Subcutaneous abdominal adipose tissue (tissue), 5 donors: ENCODE measurements around the gene RNASEL.

Source experiments
- H3K27ac ChIP-seq: one replicate; pipeline ENCODE4 v1.7.0; 2013; ENCODE audit warnings: low read depth, mild to moderate bottlenecking, inconsistent platforms, low read length, moderate library complexity
- H3K27me3 ChIP-seq, 5 donors: one replicate each; pipeline ENCODE4 v1.7.0; 2013; ENCODE audit warnings: low read length in 5 of 5, inconsistent platforms in 1 of 5; ENCODE audit not compliant: control insufficient read depth in 5 of 5, insufficient read depth in 4 of 5
- H3K36me3 ChIP-seq, 5 donors: one replicate each; pipeline ENCODE4 v1.7.0; 2013; ENCODE audit warnings: low read length in 5 of 5; ENCODE audit not compliant: control insufficient read depth in 5 of 5, insufficient read depth in 5 of 5
- H3K4me1 ChIP-seq, 5 donors: one replicate each; pipeline ENCODE4 v1.7.0; 2013; ENCODE audit warnings: low read length in 5 of 5, mild to moderate bottlenecking in 3 of 5, moderate library complexity in 1 of 5; ENCODE audit not compliant: control insufficient read depth in 5 of 5, insufficient read depth in 5 of 5
- H3K4me3 ChIP-seq, 5 donors: one replicate each; pipeline ENCODE4 v1.7.0; 2013; ENCODE audit warnings: low read length in 5 of 5, low read depth in 1 of 5
- H3K9ac ChIP-seq, 5 donors: one replicate each; pipeline ENCODE4 v1.7.0; 2013; ENCODE audit warnings: low read length in 5 of 5, mild to moderate bottlenecking in 4 of 5, moderate library complexity in 3 of 5
- H3K9me3 ChIP-seq, 5 donors: one replicate each; pipeline ENCODE4 v1.7.0; 2013; ENCODE audit warnings: low read length in 5 of 5; ENCODE audit not compliant: control insufficient read depth in 5 of 5
- donor health status: healthy.
- donor health status: healthy.
- donor health status: healthy.
- donor health status: healthy.
- donor health status: healthy.

RNASEL gene

DNA sequence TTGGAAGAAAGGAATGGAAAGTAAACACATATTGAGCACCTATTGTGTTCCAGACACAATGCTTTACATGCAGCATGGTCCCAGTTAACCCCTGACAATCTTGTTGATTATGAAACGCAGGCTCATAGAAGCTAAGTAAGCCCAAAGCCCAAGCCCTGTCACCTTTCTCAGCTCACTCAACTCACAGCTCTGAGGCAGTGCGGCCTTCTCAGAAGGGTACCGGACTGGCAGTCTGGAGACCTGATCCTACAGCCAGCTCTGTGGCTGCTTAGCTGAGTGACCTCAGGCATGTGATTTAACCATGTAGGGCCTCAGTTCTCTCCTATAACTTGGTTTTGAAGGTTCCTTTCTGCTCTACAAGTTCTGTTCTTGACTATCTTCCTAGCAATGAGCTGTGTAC lies 464 bp upstream of the RNASEL start:
- peaks cover 0 to 3% (median 0%) of the 10 kb centered on the region in 5 donors for H3K36me3 ChIP-seq
- H3K9ac ChIP-seq, result no peak overlapping the region
- H3K4me1 ChIP-seq, result peaks cover 3 to 22% (median 13%) of the 10 kb centered on the region in 5 donors
- H3K27me3 ChIP-seq, result no peaks in the 10 kb centered on the region
- peak overlapping the region in 4 of 5 donors; percentile 87 to 98 (median 94) for H3K4me3 ChIP-seq
- H3K27ac ChIP-seq, result peak overlapping the region; percentile 69
- H3K9me3 ChIP-seq, result no peaks in the 10 kb centered on the region

DNA sequence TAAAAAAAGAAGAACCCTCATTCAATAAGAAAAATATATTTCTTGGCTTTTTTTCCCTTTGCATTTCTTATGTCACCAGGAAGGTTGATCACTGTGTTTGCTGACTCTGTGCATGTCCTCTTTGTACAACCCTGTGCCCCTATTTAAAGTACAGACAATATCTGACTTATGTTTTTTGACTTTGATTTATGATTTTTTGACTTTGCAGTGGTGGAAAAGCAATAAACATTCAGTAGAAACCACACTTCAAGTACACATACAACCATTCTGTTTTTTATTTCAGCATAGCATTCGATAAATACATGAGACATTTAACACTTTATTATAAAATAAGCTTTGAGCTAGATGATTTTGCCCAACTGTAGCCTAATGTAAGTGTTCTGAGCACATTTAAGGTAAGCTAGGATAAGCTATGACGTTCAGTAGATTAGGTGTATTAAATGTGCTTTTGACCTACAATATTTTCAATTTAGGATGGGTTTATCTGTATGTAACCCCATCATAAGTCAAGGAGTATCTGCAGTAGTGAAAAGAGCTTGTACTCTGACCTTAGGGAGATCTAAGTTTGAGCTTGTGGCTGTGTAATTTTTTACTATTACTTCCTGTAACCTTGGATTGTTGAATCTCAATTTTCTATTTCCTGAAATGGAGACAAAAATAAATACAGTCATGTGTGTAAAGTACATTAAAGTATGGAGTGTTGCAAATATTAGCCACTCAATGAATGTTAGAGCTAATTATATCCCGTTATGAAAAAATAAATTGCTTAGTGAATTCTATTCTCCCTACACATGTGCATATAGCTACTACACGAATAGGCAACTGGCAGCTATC lies 1.2 kb downstream of the RNASEL start:
- Histone ChIP-seq H3K27me3 (no peaks in the 10 kb centered on the region), H3K9me3 (no peaks in the 10 kb centered on the region), H3K27ac (peak overlapping the region; percentile 69), H3K4me1 (peaks cover 3 to 29% (median 18%) of the 10 kb centered on the region in 5 donors), H3K4me3 (peak overlapping the region; percentile 87 to 98 (median 94)), H3K36me3 (peaks cover 0 to 10% (median 4%) of the 10 kb centered on the region in 5 donors), H3K9ac (peak overlapping the region; percentile 74 to 93 (median 85))

DNA sequence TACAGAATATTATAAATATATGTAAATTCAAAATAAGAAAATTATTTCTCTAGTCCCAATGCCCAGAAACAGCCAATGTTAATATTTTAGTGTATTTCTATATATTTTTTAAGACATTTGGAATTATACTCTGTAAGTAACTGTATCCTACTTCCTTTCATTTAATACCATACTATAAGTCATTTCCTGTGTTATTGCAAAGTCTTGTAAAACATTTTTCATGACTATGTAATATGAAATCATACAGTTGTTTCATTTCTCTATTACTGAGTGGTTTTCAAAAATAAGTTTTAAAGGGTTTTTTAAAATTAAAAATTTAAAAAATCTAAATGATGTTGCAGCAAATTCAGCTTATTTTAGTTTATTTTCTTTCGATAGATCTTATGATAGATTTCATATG lies 2.0 kb downstream of the RNASEL start:
- Histone ChIP-seq H3K4me3 (no peak overlapping the region), H3K27me3 (no peaks in the 10 kb centered on the region), H3K4me1 (peaks cover 3 to 32% (median 18%) of the 10 kb centered on the region in 5 donors), H3K9me3 (no peaks in the 10 kb centered on the region), H3K9ac (no peak overlapping the region), H3K36me3 (peaks cover 2 to 18% (median 9%) of the 10 kb centered on the region in 5 donors), H3K27ac (no peak overlapping the region)

DNA sequence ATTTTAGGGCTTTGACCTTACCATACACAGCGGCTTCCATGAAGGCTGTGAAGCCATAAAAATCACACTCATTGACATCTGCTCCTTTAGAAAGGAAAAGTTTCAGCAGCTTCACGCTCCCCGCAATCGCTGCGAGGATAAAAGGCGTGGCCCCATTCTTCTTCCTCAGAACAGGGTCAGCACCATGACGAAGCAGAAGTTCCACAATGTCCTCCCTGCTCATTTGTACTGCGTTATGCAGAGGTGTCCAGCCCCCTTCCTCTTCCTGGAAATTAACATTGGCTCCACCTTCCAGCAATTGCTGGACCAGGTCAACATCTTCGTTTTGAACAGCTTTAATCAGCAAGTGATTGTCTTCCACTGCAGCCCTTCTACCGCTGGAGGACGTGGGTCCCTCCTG lies 2.7 kb downstream of the RNASEL start:
- Histone ChIP-seq H3K4me1 (peaks cover 3 to 32% (median 18%) of the 10 kb centered on the region in 5 donors), H3K4me3 (no peak overlapping the region), H3K9ac (no peak overlapping the region)

DNA sequence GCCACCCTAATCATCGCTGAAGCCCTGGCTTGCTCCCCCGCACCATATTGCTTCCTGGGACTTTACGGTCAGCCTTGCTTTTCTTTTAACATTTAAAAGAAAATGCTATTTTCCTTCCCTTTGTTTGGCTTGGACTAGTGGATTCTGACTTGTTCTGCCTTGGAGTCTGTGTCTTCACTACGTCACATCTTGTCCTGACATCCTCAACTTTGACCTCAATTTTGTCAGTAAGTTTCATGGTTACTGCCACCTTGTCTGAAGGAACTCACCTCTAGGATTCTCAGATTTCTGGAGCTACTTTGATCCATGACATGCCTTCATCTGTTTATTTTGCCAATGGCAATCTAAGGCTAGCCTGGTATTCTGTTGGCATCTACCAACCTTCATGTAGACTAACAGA lies 4.3 kb downstream of the RNASEL start:
- Histone ChIP-seq H3K27me3 (no peaks in the 10 kb centered on the region), H3K36me3 (peaks cover 4 to 41% (median 27%) of the 10 kb centered on the region in 5 donors), H3K9me3 (no peaks in the 10 kb centered on the region), H3K4me3 (no peak overlapping the region), H3K9ac (no peak overlapping the region), H3K4me1 (peaks cover 3 to 32% (median 18%) of the 10 kb centered on the region in 5 donors), H3K27ac (no peak overlapping the region)

More for the DNA sequence above, 2.7 kb downstream of the RNASEL start:
- Histone ChIP-seq H3K27me3 (no peaks in the 10 kb centered on the region), H3K36me3 (peaks cover 4 to 24% (median 13%) of the 10 kb centered on the region in 5 donors), H3K9me3 (no peaks in the 10 kb centered on the region), H3K27ac (no peak overlapping the region)

DNA sequence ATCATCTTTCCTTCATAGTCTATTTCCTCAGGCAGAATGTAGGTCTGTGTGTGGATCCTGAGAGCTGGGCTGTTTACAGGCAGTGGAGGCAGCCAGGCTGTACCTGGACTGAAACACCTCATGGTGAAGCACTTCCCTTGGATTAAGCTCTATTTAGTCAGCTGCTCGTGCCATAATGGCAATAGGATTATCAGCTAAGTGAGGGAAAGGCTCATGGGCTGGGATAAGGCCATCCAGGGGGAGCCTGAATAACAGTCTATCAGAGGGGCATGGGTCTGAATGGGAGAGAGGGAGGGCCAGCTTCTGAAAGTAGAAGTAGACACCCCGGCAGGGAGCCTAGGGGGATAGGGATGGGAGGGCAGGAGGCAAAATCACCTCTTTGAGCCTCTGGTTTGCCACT lies 8.3 kb downstream of the RNASEL start:
- peaks cover 0 to 20% (median 8%) of the 10 kb centered on the region in 5 donors for H3K4me1 ChIP-seq
- H3K9me3 ChIP-seq, result no peaks in the 10 kb centered on the region
- no peaks in the 10 kb centered on the region for H3K27me3 ChIP-seq
- no peak overlapping the region for H3K27ac ChIP-seq
- H3K9ac ChIP-seq, result no peak overlapping the region
- no peak overlapping the region for H3K4me3 ChIP-seq
- peaks cover 6 to 54% (median 36%) of the 10 kb centered on the region in 5 donors for H3K36me3 ChIP-seq

DNA sequence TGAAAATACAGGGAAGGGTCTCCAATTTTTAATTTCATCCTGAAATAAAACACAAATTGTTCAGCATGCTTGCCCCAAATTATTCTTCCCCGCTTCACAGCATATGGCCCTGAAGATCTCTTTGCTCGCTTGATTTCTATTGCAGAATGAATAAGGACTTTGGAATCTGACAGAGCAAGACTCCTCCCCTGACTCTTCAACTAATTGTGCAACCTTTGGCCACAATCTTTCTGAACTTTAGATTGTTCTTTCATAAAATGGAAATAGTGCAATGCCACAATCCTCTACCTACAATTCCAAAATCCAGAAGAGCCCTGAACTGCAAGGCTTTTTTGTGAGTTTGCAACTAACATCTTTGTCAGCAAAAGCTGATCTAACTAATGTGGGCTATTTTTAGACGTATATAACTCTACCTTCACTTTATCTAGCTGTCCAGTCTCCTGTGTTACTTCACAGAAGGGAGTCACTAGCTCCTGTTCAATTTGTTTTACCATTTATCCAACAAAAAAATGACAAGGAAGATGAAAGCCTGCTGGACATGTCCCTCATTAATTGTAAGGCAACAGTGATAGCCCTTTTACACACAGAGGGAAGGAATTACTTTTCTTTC lies 13.4 kb downstream of the RNASEL start:
- peak overlapping the region in 1 of 5 donors; percentile 22 for H3K4me3 ChIP-seq
- H3K27ac ChIP-seq, result peak overlapping the region; percentile 55
- peaks cover 7 to 49% (median 22%) of the 10 kb centered on the region in 5 donors for H3K36me3 ChIP-seq
- peak overlapping the region in 2 of 5 donors; percentile 4 to 20 for H3K9ac ChIP-seq
- no peaks in the 10 kb centered on the region for H3K9me3 ChIP-seq
- no peaks in the 10 kb centered on the region for H3K27me3 ChIP-seq
- peaks cover 0 to 15% (median 10%) of the 10 kb centered on the region in 5 donors for H3K4me1 ChIP-seq

DNA sequence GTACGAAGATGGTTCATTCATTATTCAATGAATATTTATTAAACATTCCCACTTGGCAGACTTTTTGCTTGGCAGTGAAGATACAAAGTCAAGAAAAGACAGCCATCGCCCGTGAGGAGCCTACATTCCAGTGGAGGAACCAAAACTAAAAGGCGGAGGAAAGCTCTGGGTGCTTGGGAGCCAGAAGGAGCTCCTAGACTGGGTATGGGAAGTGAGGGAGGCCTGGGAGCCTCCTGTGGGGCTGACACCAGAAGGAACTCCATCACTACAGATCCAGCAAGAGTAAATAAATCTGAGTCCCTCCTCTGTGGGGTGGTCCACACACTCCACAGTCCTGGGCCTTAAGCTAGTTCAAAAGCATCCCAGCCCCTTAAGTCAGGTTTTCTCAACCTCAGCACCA lies 14.9 kb downstream of the RNASEL start:
- H3K4me3 ChIP-seq, result no peak overlapping the region
- H3K27ac ChIP-seq, result no peak overlapping the region
- H3K9ac ChIP-seq, result no peak overlapping the region
- peaks cover 0 to 15% (median 10%) of the 10 kb centered on the region in 5 donors for H3K4me1 ChIP-seq
- H3K27me3 ChIP-seq, result no peaks in the 10 kb centered on the region
- H3K36me3 ChIP-seq, result peaks cover 7 to 34% (median 9%) of the 10 kb centered on the region in 5 donors
- no peaks in the 10 kb centered on the region for H3K9me3 ChIP-seq

DNA sequence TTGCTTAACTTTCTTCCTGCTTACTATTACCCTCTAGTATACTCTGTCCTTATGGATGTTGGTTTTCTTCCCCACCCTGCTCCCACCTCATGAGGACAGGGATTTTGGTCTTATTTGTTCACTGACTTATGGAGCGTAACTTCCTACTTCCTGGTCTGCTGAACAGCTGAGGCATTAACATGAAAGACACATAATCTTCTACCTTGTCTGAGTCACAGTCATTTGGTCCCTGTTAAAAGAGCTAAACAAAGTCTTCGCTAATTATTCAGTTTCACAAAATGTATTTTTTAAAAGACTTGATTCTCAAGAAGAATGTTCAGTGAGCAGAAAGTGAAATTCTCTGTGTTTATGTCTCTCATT lies 18.5 kb downstream of the RNASEL start:
- no peak overlapping the region for H3K4me3 ChIP-seq
- H3K4me1 ChIP-seq, result peaks cover 0 to 6% (median 6%) of the 10 kb centered on the region in 5 donors
- no peaks in the 10 kb centered on the region for H3K27me3 ChIP-seq
- no peaks in the 10 kb centered on the region for H3K9me3 ChIP-seq
- H3K27ac ChIP-seq, result no peak overlapping the region
- H3K9ac ChIP-seq, result no peak overlapping the region
- peaks cover 4 to 25% (median 5%) of the 10 kb centered on the region in 5 donors for H3K36me3 ChIP-seq
